HL-60/S4 treated with phorbol 12-myristate 13-acetate at 8.2 ng/mL for 4 days and 3 days (cell line): ENCODE measurements around the gene SPATA6L.
"Not testable (repeated sequence)": the region's sequence is repeated elsewhere in the genome, so short reads cannot be mapped to it uniquely, and the experiment has no call there.

Experiments used
- in situ Hi-C: fragments of 300-500 bp; cut with MboI; formaldehyde crosslinking; loops from 2 replicates; pipeline ENCODE4 v1.15.0; 2022; ENCODE audit warnings: low sequenced_read_pairs

The SPATA6L gene

GRCh38 chr9:4678679-4679267 is 12.5 kb upstream of the SPATA6L start:
- in situ Hi-C loops = no loop called here

GRCh38 chr9:4677392-4677791 is 11.1 kb upstream of the SPATA6L start:
- in situ Hi-C loops = no loop called here

- in situ Hi-C loops = no loop called here
Measured at GRCh38 chr9:4674783-4675182, 8.5 kb upstream of the SPATA6L start.

- in situ Hi-C loops = no loop called here
Measured at GRCh38 chr9:4671737-4672136, 5.5 kb upstream of the SPATA6L start.

GRCh38 chr9:4670591-4670990 is 4.3 kb upstream of the SPATA6L start:
- in situ Hi-C loops = no loop called here

- in situ Hi-C loops = no loop called here
Measured at GRCh38 chr9:4669890-4670289, 3.6 kb upstream of the SPATA6L start.

GRCh38 chr9:4668604-4669003 is 2.3 kb upstream of the SPATA6L start:
- in situ Hi-C loops = no loop called here

- in situ Hi-C loops = no loop called here
Measured at GRCh38 chr9:4667681-4668080, 1.4 kb upstream of the SPATA6L start.

GRCh38 chr9:4665357-4665756 is 923 bp downstream of the SPATA6L start:
- in situ Hi-C loops = no loop called here

GRCh38 chr9:4663956-4664355 is 2.3 kb downstream of the SPATA6L start:
- in situ Hi-C loops = no loop called here

GRCh38 chr9:4662989-4663792 is 3.1 kb downstream of the SPATA6L start:
- in situ Hi-C loops = no loop called here

GRCh38 chr9:4662108-4662988 is 3.9 kb downstream of the SPATA6L start, which contains the start of gene PLPP6:
Gene PLPP6, plus strand, starts transcription at chr9:4662294. Its CDS starts 82 bp downstream, at chr9:4662376.
- in situ Hi-C loops = no loop called here

- in situ Hi-C loops = no loop called here
Measured at GRCh38 chr9:4661611-4662010, 4.7 kb downstream of the SPATA6L start.

- in situ Hi-C loops = no loop called here
Measured at GRCh38 chr9:4661165-4661564, 5.1 kb downstream of the SPATA6L start.

GRCh38 chr9:4660665-4661064 is 5.6 kb downstream of the SPATA6L start:
- in situ Hi-C loops = not testable (repeated sequence)

GRCh38 chr9:4657426-4658159 is 8.7 kb downstream of the SPATA6L start:
- in situ Hi-C loops = no loop called here

- in situ Hi-C loops = no loop called here
Measured at GRCh38 chr9:4656621-4657020, 9.7 kb downstream of the SPATA6L start.

GRCh38 chr9:4656196-4656595 is 10.1 kb downstream of the SPATA6L start:
- in situ Hi-C loops = not testable (repeated sequence)

GRCh38 chr9:4654538-4654937 is 11.7 kb downstream of the SPATA6L start:
- in situ Hi-C loops = no loop called here

- in situ Hi-C loops = no loop called here
Measured at GRCh38 chr9:4654084-4654483, 12.2 kb downstream of the SPATA6L start.

- in situ Hi-C loops = no loop called here
Measured at GRCh38 chr9:4642351-4642750, 23.9 kb downstream of the SPATA6L start.
